DLD1 (cell line): Measurements from ENCODE around the gene TRAPPC8.
"Not testable (repeated sequence)": the region's sequence is repeated elsewhere in the genome, so short reads cannot be mapped to it uniquely, and the experiment has no call there.

Experiments
- in situ Hi-C: cut with HindIII; loops from 2 replicates; pipeline ENCODE4 v1.10.0; 2017; ENCODE audit warnings: low sequenced_read_pairs

The TRAPPC8 gene

GRCh38 chr18:31860488-31860887, 82.4 kb downstream of the TRAPPC8 start:
- in situ Hi-C loops, result no loop called here

- in situ Hi-C loops, result no loop called here
Measured at GRCh38 chr18:31857526-31858106, 85.3 kb downstream of the TRAPPC8 start.

GRCh38 chr18:31850844-31851243, 92.1 kb downstream of the TRAPPC8 start:
- in situ Hi-C loops, result no loop called here

- in situ Hi-C loops, result no loop called here
Measured at GRCh38 chr18:31840499-31840898, 102.4 kb downstream of the TRAPPC8 start.

GRCh38 chr18:31837879-31838278, 105.0 kb downstream of the TRAPPC8 start:
- in situ Hi-C loops, result no loop called here

GRCh38 chr18:31835528-31836133, 107.3 kb downstream of the TRAPPC8 start:
- in situ Hi-C loops, result no loop called here

GRCh38 chr18:31831903-31832302, 111.0 kb downstream of the TRAPPC8 start:
- in situ Hi-C loops, result no loop called here

- in situ Hi-C loops, result no loop called here
Measured at GRCh38 chr18:31830686-31831085, 112.2 kb downstream of the TRAPPC8 start.

- in situ Hi-C loops, result no loop called here
Measured at GRCh38 chr18:31828613-31829012, 114.3 kb downstream of the TRAPPC8 start.

GRCh38 chr18:31826673-31827325, 116.1 kb downstream of the TRAPPC8 start:
- in situ Hi-C loops, result not testable (repeated sequence)

GRCh38 chr18:31825772-31826171, 117.2 kb downstream of the TRAPPC8 start:
- in situ Hi-C loops, result no loop called here

- in situ Hi-C loops, result no loop called here
Measured at GRCh38 chr18:31821545-31822171, 121.3 kb downstream of the TRAPPC8 start.

GRCh38 chr18:31819925-31820229, 123.1 kb downstream of the TRAPPC8 start:
- in situ Hi-C loops, result no loop called here

GRCh38 chr18:31819106-31819924, 123.6 kb downstream of the TRAPPC8 start:
- in situ Hi-C loops, result no loop called here

GRCh38 chr18:31814132-31814531, 128.8 kb downstream of the TRAPPC8 start:
- in situ Hi-C loops, result no loop called here

GRCh38 chr18:31810336-31811130, 132.4 kb downstream of the TRAPPC8 start:
- in situ Hi-C loops, result not testable (repeated sequence)

GRCh38 chr18:31809049-31809448, 133.9 kb downstream of the TRAPPC8 start:
- in situ Hi-C loops, result not testable (repeated sequence)

- in situ Hi-C loops, result no loop called here
Measured at GRCh38 chr18:31801078-31801477, 141.8 kb downstream of the TRAPPC8 start.

GRCh38 chr18:31799257-31799656, 143.7 kb downstream of the TRAPPC8 start:
- in situ Hi-C loops, result not testable (repeated sequence)

- in situ Hi-C loops, result no loop called here
Measured at GRCh38 chr18:31798399-31798798, 144.5 kb downstream of the TRAPPC8 start.
